Activated T-cell treated with anti-CD3 and anti-CD28 coated beads for 24 hours (primary cell): ENCODE measurements around the gene CNOT1.
A peak's percentile ranks its signal among the peaks of the same experiment; 100 is the strongest.

ENCODE experiments used
- DNase-seq: peaks from one replicate; pipeline ENCODE4 v3.0.0-alpha.2; 2020; ENCODE audit warnings: low read depth

CNOT1 gene

GRCh38 chr16:58516768-58517107, 112.9 kb downstream of the CNOT1 start:
- no peak for DNase-seq

- DNase-seq, result no peak
Measured at GRCh38 chr16:58515871-58516767, 113.5 kb downstream of the CNOT1 start.

- peak; percentile 69 for DNase-seq
Measured at GRCh38 chr16:58515125-58515870, 114.3 kb downstream of the CNOT1 start, which contains the start of gene SETD6. TSS of gene SETD6 (plus strand) at chr16:58515517. CDS start at chr16:58515538, 21 bp downstream.

- no peak for DNase-seq
Measured at GRCh38 chr16:58513874-58514273, 115.8 kb downstream of the CNOT1 start.

- peak; percentile 76 for DNase-seq
Measured at GRCh38 chr16:58511933-58512815, 117.5 kb downstream of the CNOT1 start.

GRCh38 chr16:58510776-58511628, 118.6 kb downstream of the CNOT1 start:
- no peak for DNase-seq

GRCh38 chr16:58510097-58510775, 119.4 kb downstream of the CNOT1 start:
- no peak for DNase-seq

- no peak for DNase-seq
Measured at GRCh38 chr16:58509256-58510096, 120.2 kb downstream of the CNOT1 start.

- DNase-seq, result no peak
Measured at GRCh38 chr16:58508671-58509251, 120.9 kb downstream of the CNOT1 start.

GRCh38 chr16:58507963-58508670, 121.5 kb downstream of the CNOT1 start:
- no peak for DNase-seq

- no peak for DNase-seq
Measured at GRCh38 chr16:58507195-58507962, 122.2 kb downstream of the CNOT1 start.

- DNase-seq, result no peak
Measured at GRCh38 chr16:58506241-58507194, 123.1 kb downstream of the CNOT1 start.

GRCh38 chr16:58503863-58504688, 125.5 kb downstream of the CNOT1 start:
- no peak for DNase-seq

- no peak for DNase-seq
Measured at GRCh38 chr16:58503166-58503862, 126.3 kb downstream of the CNOT1 start.
